Measurements from ENCODE around the gene NFE2L2.

NFE2L2 gene

DNA sequence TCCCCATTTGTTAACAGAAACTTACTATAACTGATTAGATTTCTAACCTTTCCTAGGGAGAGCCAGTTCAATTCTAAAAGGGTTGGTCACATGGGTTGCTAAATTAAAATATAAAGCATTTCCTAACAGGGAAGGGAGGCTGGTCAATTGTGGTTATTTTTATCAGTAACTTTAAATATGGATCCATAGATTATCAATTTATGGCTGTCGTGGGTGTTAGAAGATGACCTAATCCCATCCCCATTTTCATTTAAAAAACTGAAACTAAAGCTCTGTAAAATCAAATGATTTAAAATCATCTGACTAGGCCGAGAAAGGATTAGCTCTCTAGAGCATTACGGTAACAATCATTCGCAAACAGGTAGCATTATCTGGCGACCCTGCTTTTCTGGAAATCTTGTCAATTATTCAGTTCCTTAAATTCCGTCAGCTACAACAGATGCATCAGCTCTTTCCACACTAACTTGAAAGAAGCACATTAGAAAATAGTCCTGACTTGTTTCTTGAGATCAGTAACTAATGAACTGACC lies 52.9 kb downstream of the NFE2L2 start:
- Histone ChIP-seq H3K36me3 (ENCODE audit: insufficient read depth, low read length) (peaks cover 20% of the 10 kb centered on the region), H3K27me3 (ENCODE audit: insufficient read depth, low read length, poor library complexity, severe bottlenecking) (no peaks in the 10 kb centered on the region), H3K4me3 (ENCODE audit: low read length, poor library complexity, severe bottlenecking) (peak overlapping the region; percentile 90), H4K20me1 (ENCODE audit: insufficient read depth, low read length, poor library complexity, severe bottlenecking) (peaks cover 36% of the 10 kb centered on the region), H3K79me2 (ENCODE audit: insufficient read depth, low read length) (peaks cover 56% of the 10 kb centered on the region), H3K9me2 (replicated peaks; ENCODE audit: low read depth, low read length) (no peaks in the 10 kb centered on the region), H3K4me1 (ENCODE audit: insufficient read depth, low read length, poor library complexity, severe bottlenecking) (peaks cover 36% of the 10 kb centered on the region), H3K4me2 (ENCODE audit: low read depth, low read length, poor library complexity, severe bottlenecking) (peak overlapping the region; percentile 82), H2AFZ (ENCODE audit: low read length) (peak overlapping the region; percentile 80; the same call in 1 of the 2 replicates), H3K9me3 (ENCODE audit: insufficient read depth, low read depth, low read length) (no peaks in the 10 kb centered on the region), H3F3A (ENCODE audit: low read depth) (no peaks in the 10 kb centered on the region), H3K9ac (ENCODE audit: low read depth, low read length, poor library complexity, severe bottlenecking) (peak overlapping the region; percentile 96)
- TF ChIP-seq, protein P1, sequence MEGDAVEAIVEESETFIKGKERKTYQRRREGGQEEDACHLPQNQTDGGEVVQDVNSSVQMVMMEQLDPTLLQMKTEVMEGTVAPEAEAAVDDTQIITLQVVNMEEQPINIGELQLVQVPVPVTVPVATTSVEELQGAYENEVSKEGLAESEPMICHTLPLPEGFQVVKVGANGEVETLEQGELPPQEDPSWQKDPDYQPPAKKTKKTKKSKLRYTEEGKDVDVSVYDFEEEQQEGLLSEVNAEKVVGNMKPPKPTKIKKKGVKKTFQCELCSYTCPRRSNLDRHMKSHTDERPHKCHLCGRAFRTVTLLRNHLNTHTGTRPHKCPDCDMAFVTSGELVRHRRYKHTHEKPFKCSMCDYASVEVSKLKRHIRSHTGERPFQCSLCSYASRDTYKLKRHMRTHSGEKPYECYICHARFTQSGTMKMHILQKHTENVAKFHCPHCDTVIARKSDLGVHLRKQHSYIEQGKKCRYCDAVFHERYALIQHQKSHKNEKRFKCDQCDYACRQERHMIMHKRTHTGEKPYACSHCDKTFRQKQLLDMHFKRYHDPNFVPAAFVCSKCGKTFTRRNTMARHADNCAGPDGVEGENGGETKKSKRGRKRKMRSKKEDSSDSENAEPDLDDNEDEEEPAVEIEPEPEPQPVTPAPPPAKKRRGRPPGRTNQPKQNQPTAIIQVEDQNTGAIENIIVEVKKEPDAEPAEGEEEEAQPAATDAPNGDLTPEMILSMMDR (conservative IDR thresholded peaks at IDR 0.05; ENCODE audit: low read length) = no peak
- TF ChIP-seq EZH2phosphoT487 (IDR thresholded peaks at IDR 0.05; ENCODE audit: borderline replicate concordance) = no peak

DNA sequence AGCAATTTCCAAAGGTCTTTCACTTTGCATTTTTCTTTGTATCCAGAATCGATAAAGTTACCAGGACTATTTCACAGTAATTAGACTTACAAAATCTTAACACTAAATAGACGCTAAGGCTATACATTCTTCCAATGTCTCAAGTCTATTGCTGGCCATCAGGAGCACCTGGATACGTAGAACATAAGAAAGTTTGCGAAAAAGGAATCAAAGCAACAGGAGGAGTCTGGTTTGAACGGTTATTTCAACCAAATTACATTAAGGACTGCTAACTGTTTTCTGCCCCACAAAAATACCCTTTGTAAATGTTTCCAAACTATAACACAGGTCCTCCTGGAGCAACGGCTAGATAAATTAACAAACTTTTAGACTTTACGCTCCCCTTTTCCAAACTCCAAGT lies 53.4 kb downstream of the NFE2L2 start:
- H3K9ac ChIP-seq (ENCODE audit: low read depth, low read length, poor library complexity, severe bottlenecking) = peak overlapping the region; percentile 96
- H3K27me3 ChIP-seq (ENCODE audit: insufficient read depth, low read length, poor library complexity, severe bottlenecking) = no peaks in the 10 kb centered on the region
- H3K4me3 ChIP-seq (ENCODE audit: low read length, poor library complexity, severe bottlenecking) = peak overlapping the region; percentile 90
- peaks cover 32% of the 10 kb centered on the region for H3K4me1 ChIP-seq (ENCODE audit: insufficient read depth, low read length, poor library complexity, severe bottlenecking)
- H3K9me3 ChIP-seq (ENCODE audit: insufficient read depth, low read depth, low read length) = no peaks in the 10 kb centered on the region
- peaks cover 15% of the 10 kb centered on the region for H3K36me3 ChIP-seq (ENCODE audit: insufficient read depth, low read length)
- H4K20me1 ChIP-seq (ENCODE audit: insufficient read depth, low read length, poor library complexity, severe bottlenecking) = peaks cover 31% of the 10 kb centered on the region
- TF ChIP-seq, protein P1 (conservative IDR thresholded peaks at IDR 0.05; ENCODE audit: low read length) = no peak
- TF ChIP-seq EZH2phosphoT487 (IDR thresholded peaks at IDR 0.05; ENCODE audit: borderline replicate concordance) = no peak
- H3K79me2 ChIP-seq (ENCODE audit: insufficient read depth, low read length) = peaks cover 51% of the 10 kb centered on the region
- H3K9me2 ChIP-seq (replicated peaks; ENCODE audit: low read depth, low read length) = no peaks in the 10 kb centered on the region
- H2AFZ ChIP-seq (ENCODE audit: low read length) = no peak overlapping the region
- H3K4me2 ChIP-seq (ENCODE audit: low read depth, low read length, poor library complexity, severe bottlenecking) = peak overlapping the region; percentile 82
- H3F3A ChIP-seq (ENCODE audit: low read depth) = no peaks in the 10 kb centered on the region

DNA sequence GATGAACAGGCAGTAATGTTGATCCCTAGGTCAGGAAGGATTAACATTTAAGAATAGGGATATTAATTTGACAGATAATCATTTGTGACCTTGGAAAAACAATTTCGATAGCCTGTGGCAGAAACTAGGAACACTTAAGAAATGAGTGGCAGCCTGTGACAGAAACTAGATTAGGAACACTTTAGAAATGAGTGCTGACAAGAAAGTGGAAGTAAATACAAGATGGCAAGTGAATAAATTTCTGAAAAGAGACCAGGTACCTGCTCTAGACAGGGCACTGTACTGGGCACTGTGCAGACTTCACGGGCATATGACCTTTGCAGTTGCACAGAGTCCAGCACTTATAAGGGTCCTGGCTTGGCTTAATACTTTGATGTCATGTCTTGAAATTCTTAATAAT lies 57.4 kb downstream of the NFE2L2 start:
- no peak for TF ChIP-seq EZH2phosphoT487 (IDR thresholded peaks at IDR 0.05; ENCODE audit: borderline replicate concordance)
- TF ChIP-seq, protein P1 (conservative IDR thresholded peaks at IDR 0.05; ENCODE audit: low read length) = no peak
- no peaks in the 10 kb centered on the region for H3K27me3 ChIP-seq (ENCODE audit: insufficient read depth, low read length, poor library complexity, severe bottlenecking)
- no peak overlapping the region for H3K4me2 ChIP-seq (ENCODE audit: low read depth, low read length, poor library complexity, severe bottlenecking)
- no peaks in the 10 kb centered on the region for H3F3A ChIP-seq (ENCODE audit: low read depth)
- H3K9me3 ChIP-seq (ENCODE audit: insufficient read depth, low read depth, low read length) = no peaks in the 10 kb centered on the region
- H3K9ac ChIP-seq (ENCODE audit: low read depth, low read length, poor library complexity, severe bottlenecking) = no peak overlapping the region
- H4K20me1 ChIP-seq (ENCODE audit: insufficient read depth, low read length, poor library complexity, severe bottlenecking) = no peaks in the 10 kb centered on the region
- no peaks in the 10 kb centered on the region for H3K9me2 ChIP-seq (replicated peaks; ENCODE audit: low read depth, low read length)
- no peak overlapping the region for H3K4me3 ChIP-seq (ENCODE audit: low read length, poor library complexity, severe bottlenecking)
- no peak overlapping the region for H2AFZ ChIP-seq (ENCODE audit: low read length)
- peaks cover 16% of the 10 kb centered on the region for H3K79me2 ChIP-seq (ENCODE audit: insufficient read depth, low read length)
- peaks cover 15% of the 10 kb centered on the region for H3K4me1 ChIP-seq (ENCODE audit: insufficient read depth, low read length, poor library complexity, severe bottlenecking)
- no peaks in the 10 kb centered on the region for H3K36me3 ChIP-seq (ENCODE audit: insufficient read depth, low read length)

Measured in Loucy (cell line).